Skeletal muscle satellite cell (primary cell): ENCODE measurements around the gene PHF11.
"Not testable (repeated sequence)": the region's sequence is repeated elsewhere in the genome, so short reads cannot be mapped to it uniquely, and the experiment has no call there.

Experiments used
- H3K27me3 ChIP-seq: 2 replicates; pipeline ENCODE4 v1.7.0; 2013; ENCODE audit warnings: low read length; ENCODE audit not compliant: control insufficient read depth, insufficient read depth
- H3K36me3 ChIP-seq: 2 replicates; pipeline ENCODE4 v1.7.0; 2013; ENCODE audit warnings: mild to moderate bottlenecking, control low read depth, low read length; ENCODE audit not compliant: insufficient read depth
- H3K4me1 ChIP-seq: 2 replicates; pipeline ENCODE4 v1.7.0; 2013; ENCODE audit warnings: low read length; ENCODE audit not compliant: control insufficient read depth, insufficient read depth
- H3K4me2 ChIP-seq: 2 replicates; pipeline ENCODE4 v1.7.0; 2013; ENCODE audit warnings: mild to moderate bottlenecking, low read length
- H3K4me3 ChIP-seq: 2 replicates; pipeline ENCODE4 v1.7.0; 2013; ENCODE audit warnings: low read length
- H3K9ac ChIP-seq: 2 replicates; pipeline ENCODE4 v1.7.0; 2013; ENCODE audit warnings: mild to moderate bottlenecking, low read depth, low read length, moderate library complexity
- H3K9me3 ChIP-seq: replicated peaks from 2 replicates; pipeline ENCODE4 v1.7.0; 2013; ENCODE audit warnings: mild to moderate bottlenecking, control low read depth, low read length

The PHF11 gene

GRCh38 chr13:49464085-49464484 lies 31.7 kb upstream of the PHF11 start:
- Histone ChIP-seq H3K27me3 (no peaks in the 10 kb centered on the region), H3K4me3 (no peak overlapping the region), H3K4me2 (no peak overlapping the region), H3K4me1 (no peaks in the 10 kb centered on the region), H3K36me3 (peaks cover 22% of the 10 kb centered on the region), H3K9me3 (peaks cover 5% of the 10 kb centered on the region), H3K9ac (no peak overlapping the region)

DNA sequence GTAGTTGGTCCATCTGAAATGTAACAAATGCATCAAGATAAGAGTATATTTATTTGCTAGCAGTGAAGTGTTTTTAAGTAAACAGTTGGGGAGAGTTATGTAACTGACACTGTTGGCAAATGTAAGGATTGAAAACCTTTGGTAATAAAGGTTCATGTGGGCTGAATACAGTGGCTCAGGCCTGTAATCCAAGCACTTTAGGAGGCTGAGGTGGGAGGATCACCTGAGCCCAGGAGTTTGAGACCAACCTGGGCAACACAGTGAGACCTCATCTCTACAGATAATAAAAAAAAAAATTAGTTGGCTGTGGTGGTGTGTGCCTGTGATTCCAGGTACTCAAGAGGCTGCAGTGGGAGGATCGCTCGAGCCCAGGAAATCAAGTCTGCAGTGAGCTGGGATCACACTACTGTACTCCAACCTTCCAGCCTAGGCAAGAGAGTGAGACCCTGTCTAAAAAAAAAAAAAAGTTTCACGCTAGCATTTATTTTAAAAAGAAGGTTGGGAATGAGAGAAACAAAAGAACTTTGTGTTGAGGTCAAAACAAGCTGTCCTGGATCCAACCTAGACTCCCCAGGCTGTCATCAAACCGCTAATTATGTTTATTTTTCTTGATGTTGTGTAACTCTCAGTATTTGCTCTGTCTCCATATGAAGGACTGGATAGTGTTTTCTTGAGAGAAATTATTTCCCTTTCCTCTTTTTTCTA lies 31.0 kb upstream of the PHF11 start:
- H3K4me1 ChIP-seq = no peaks in the 10 kb centered on the region
- H3K9me3 ChIP-seq = peaks cover 5% of the 10 kb centered on the region
- peaks cover 22% of the 10 kb centered on the region for H3K36me3 ChIP-seq
- H3K4me2 ChIP-seq = no peak overlapping the region
- no peak overlapping the region for H3K9ac ChIP-seq
- H3K4me3 ChIP-seq = no peak overlapping the region
- H3K27me3 ChIP-seq = no peaks in the 10 kb centered on the region

DNA sequence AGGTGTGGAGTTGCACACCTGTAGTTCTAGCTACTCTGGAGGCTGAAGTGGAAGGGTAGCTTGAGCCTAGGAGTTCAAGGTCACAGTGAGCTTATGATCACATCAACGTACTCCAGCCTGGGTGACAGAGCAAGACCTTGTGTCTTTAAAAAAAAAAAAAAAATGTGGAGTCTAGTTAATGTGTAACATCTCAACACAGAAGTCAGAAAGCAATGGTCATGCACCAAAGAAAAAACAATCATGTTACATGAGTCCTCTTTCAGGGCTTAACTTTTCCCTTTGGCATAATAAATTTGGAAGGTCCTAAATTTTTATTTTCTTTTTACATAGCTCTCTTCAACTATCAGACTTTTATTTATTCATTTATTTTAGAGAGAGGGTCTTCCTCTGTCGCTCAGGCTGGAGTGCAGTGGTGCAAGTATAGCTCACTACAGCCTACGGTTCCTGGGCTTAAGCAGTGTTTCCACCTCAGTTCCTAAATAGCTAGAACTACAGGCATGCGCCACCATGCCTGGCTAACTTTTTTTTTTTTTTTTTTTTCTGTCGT lies 29.4 kb upstream of the PHF11 start:
- Histone ChIP-seq H3K36me3 (peaks cover 22% of the 10 kb centered on the region), H3K4me3 (no peak overlapping the region), H3K27me3 (no peaks in the 10 kb centered on the region), H3K4me1 (no peaks in the 10 kb centered on the region), H3K4me2 (no peak overlapping the region), H3K9me3 (peaks cover 5% of the 10 kb centered on the region), H3K9ac (no peak overlapping the region)

DNA sequence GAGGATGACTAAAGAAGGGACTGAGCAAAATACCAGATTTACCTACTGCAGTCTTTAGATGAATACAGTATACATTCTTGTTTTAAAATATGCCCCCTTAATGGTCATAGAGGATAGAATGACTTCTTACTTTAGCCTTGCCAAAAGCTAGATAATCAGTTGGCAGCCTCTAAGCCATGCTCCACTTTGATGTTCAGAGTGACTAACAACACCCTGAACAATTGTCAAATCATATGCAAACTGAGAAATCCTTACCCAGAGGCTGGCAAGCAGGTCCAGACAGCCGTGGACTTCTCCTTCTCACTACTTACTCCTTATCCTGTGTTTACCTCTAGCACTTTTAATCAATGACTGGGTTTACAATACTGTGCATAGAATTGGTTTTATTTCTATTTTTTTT lies 23.6 kb upstream of the PHF11 start:
- Histone ChIP-seq H3K4me2 (no peak overlapping the region), H3K4me3 (no peak overlapping the region), H3K36me3 (peaks cover 16% of the 10 kb centered on the region), H3K9me3 (no peaks in the 10 kb centered on the region), H3K27me3 (no peaks in the 10 kb centered on the region), H3K9ac (no peak overlapping the region), H3K4me1 (no peaks in the 10 kb centered on the region)

GRCh38 chr13:49476529-49476928 lies 19.2 kb upstream of the PHF11 start:
- Histone ChIP-seq H3K9ac (no peak overlapping the region), H3K4me3 (no peak overlapping the region), H3K4me1 (no peaks in the 10 kb centered on the region), H3K9me3 (no peaks in the 10 kb centered on the region), H3K27me3 (no peaks in the 10 kb centered on the region), H3K4me2 (no peak overlapping the region), H3K36me3 (peaks cover 29% of the 10 kb centered on the region)

GRCh38 chr13:49481788-49482187 lies 14.0 kb upstream of the PHF11 start:
- Histone ChIP-seq H3K4me3 (no peak overlapping the region), H3K36me3 (peaks cover 29% of the 10 kb centered on the region), H3K9ac (no peak overlapping the region), H3K9me3 (no peaks in the 10 kb centered on the region), H3K4me2 (no peak overlapping the region), H3K27me3 (no peaks in the 10 kb centered on the region), H3K4me1 (no peaks in the 10 kb centered on the region)

- Histone ChIP-seq H3K4me1 (no peaks in the 10 kb centered on the region), H3K4me2 (no peak overlapping the region), H3K9me3 (no peaks in the 10 kb centered on the region), H3K36me3 (peaks cover 12% of the 10 kb centered on the region), H3K4me3 (no peak overlapping the region), H3K9ac (no peak overlapping the region), H3K27me3 (no peaks in the 10 kb centered on the region)
Observed at GRCh38 chr13:49488563-49488962, 7.2 kb upstream of the PHF11 start.

- Histone ChIP-seq H3K27me3 (no peaks in the 10 kb centered on the region), H3K9me3 (no peaks in the 10 kb centered on the region), H3K4me3 (peak overlapping the region; percentile 77), H3K9ac (peak overlapping the region; percentile 92), H3K36me3 (peaks cover 2% of the 10 kb centered on the region), H3K4me2 (peak overlapping the region; percentile 88), H3K4me1 (peaks cover 19% of the 10 kb centered on the region)
Observed at GRCh38 chr13:49494645-49495044, 1.1 kb upstream of the PHF11 start.

DNA sequence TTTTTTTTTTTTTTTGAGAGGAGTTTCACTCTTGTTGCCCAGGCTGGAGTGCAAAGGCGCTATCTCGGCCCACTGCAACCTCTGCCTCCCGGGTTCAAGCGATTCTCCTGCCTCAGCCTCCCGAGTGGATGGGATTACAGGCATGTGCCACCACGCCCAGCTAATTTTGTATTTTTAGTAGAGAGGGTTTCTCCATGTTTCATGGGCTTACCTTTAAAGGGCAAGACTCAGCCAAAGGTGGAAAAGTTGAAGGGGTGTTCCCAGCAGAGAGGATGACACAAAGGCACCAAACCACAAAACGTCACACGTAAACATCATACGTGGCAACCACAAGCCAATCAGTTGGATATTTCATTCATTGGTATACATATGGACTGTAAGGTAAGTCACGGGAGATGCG lies 1.1 kb downstream of the PHF11 start:
- Histone ChIP-seq H3K4me1 (peaks cover 29% of the 10 kb centered on the region), H3K4me3 (peak overlapping the region; percentile 77), H3K4me2 (peak overlapping the region; percentile 88)
- not testable (repeated sequence) for H3K9me3 ChIP-seq, H3K9ac ChIP-seq, H3K27me3 ChIP-seq, H3K36me3 ChIP-seq

DNA sequence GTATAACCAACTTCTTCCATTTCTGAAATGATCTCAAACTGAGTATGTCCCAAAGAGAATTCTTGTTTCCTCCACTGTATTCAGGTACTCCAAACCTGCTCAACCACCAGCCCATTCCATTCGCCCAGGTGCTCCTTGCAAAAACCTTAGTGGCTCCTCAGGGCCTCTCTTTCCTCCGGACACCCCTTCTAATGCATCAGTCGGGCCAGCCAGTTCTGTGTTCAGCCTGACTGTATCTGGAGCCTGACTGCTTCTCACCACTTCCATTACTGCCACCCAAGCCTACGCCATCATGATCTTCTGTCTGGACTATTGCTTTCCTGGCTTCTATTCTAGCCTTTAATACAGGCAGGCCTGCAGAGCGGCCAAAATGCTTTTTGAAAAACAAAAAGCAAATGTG lies 1.5 kb downstream of the PHF11 start:
- Histone ChIP-seq H3K4me3 (no peak overlapping the region), H3K9ac (no peak overlapping the region), H3K4me2 (peak overlapping the region; percentile 88), H3K9me3 (no peaks in the 10 kb centered on the region), H3K4me1 (peaks cover 29% of the 10 kb centered on the region), H3K27me3 (no peaks in the 10 kb centered on the region), H3K36me3 (peaks cover 2% of the 10 kb centered on the region)

DNA sequence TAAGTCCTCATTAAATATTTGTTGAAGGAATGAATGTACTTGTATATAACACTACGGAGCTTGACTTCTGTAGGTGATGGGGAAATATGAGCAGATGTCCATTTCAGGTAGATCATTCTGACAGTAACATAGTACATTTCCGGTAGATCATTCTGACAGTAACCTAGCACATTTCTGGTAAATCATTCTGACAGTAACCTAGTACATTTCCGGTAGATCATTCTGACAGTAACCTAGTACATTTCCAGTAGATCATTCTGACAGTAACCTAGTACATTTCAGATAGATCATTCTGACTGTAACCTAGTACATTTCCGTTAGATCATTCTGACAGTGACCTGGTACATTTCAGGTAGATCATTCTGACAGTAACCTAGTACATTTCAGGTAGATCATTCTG lies 2.5 kb downstream of the PHF11 start:
- Histone ChIP-seq H3K9me3 (no peaks in the 10 kb centered on the region), H3K4me1 (peaks cover 32% of the 10 kb centered on the region), H3K27me3 (no peaks in the 10 kb centered on the region), H3K9ac (no peak overlapping the region), H3K4me3 (no peak overlapping the region), H3K4me2 (no peak overlapping the region), H3K36me3 (no peaks in the 10 kb centered on the region)
